CD4-positive, alpha-beta T cell treated with Interferon alpha-2 for 1 hour (primary cell): ENCODE results near the gene CPA2.

Source experiments
- DNase-seq, 2 donors: peaks; one replicate each; pipeline ENCODE4 v3.0.0-alpha.2; 2020 to 2022

CPA2 gene

DNA sequence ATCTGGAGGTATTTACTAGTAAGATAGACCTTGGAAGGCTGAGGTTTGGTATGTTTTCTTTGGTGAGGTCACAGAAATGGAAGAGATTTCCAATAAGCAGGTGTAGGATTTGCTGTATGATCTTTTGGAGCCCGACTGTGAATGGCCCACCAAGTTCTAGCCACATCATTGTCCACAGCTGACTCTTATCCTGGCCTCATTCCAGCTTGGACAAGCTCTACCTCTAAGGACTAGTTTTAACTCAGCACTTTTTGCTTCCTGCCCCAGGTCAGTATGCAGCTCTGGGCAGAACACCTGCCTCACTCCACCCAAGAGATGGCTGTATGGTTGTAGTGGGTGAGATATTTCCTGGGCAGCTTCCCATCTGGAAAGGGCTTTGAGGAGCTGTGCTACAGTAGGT lies 20.2 kb downstream of the CPA2 start:
- no peak for DNase-seq

DNA sequence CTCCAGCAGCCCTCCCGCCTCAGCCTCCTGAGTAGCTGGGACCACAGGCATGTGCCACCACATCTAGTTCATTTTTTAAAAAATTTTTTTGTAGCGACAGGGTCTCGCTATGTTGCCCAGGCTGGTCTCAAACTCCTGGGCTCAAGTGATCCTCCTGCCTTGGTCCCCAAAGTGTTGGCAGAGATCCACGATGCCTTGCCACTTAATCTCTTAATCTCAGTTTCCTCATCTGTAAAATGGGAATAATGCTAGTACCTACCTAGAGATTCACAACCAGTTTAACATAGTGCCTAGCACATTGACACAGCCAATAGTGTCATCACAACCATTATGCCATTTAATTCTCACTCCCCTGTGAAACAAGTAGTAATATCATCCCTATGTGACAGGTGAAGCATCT lies 21.5 kb downstream of the CPA2 start:
- no peak for DNase-seq

DNA sequence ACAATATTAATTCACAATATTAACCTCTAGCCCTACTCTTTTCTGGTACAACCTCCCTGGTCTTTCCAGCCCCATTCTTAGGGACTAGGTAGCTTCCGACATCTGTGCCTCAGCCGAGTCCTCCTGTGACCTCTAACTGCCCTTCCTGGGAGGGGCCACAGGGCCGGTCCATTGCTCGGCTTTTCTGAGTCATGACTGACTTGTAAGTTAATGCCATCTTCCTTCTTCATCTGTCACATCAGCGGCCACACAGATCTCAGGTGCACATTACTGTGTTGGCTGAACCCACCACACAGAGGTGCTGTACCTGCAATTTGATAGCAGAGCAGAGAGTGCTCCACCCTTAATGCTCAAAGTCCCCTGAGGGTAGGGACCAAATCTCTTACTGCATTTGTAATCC lies 22.2 kb downstream of the CPA2 start:
- no peak for DNase-seq

DNA sequence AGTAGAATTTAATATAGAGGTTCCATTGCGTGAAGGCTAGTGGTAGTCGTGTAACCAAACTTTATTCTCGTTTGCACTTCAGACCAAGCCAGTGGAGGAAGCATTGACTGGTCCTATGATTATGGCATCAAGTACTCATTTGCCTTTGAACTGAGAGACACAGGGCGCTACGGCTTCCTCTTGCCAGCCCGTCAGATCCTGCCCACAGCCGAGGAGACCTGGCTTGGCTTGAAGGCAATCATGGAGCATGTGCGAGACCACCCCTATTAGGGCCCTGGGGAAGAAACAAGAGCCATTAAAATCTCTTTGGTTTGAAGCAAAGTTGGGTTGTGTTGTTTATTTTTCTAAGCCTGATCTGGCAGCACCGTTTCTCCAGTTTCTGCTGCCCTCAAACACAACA lies 22.8 kb downstream of the CPA2 start:
- DNase-seq: no peak

DNA sequence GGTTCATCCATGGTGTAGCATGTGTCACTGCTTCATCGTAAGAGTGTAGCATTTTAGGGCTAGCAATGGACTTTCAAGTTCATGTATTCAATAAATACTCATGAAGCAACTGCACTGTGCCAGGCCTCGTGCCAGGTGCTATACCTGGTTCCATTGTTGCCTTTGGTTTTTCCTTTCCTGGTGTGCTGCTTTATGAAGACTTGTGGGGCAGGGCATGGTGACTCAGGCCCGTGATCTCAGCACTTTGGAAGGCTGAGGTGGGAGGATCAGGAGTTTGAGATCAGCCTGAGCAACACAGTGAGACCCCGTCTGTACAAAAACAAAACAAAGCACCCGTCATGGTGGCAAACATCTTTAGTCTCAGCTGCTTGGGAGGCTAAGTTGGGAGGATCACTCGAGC lies 24.1 kb downstream of the CPA2 start:
- no peak for DNase-seq

DNA sequence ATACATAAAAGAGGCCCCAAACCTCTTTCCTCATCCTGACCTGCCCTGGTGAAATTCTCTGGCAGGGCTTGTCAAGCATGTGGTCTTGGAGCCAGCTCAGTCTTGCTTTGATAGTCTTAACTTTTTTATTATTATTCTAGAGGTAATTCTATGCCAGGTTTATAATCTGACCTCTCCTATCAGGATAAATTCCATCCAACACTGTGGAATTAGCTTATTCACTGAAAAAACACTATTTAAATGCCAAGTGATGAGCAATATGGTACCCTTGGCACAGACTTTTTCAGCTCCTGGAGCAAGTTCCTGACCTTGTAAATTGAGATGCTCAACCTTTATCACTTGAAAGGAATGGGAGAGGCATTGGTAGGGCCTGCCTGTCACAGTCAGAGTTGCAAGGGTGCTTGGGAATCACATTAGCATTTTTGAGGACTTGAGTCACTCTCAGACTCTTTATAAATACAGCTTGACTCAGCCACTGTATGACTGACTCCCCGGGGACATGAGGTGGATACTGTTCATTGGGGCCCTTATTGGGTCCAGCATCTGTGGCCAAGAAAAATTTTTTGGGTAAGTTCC lies 26.1 kb downstream of the CPA2 start, which contains the start of gene CPA4:
Gene CPA4 (plus strand): TSS at position 480 of the 576 bp plus-strand sequence. CDS start 20 bp downstream, at position 500.
- DNase-seq: no peak

DNA sequence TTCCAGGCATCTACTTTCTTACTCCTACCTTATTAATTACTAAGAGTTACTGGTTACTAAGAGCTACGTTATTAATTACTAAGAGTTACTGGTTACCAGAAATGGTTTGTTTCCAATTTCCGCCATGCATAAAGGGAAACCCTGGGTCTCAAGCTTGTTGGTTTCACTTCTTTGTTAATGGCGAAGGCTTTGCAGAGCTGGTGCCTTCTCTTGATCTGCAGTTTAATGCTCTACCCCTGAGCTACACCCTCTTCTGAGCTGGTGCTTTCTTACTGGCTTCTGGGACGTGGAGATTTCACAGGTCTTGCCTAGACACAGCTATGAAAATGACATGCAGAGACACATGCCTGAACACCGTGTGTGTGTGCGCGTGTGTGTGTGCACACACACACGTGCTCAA lies 26.9 kb downstream of the CPA2 start:
- DNase-seq: no peak

DNA sequence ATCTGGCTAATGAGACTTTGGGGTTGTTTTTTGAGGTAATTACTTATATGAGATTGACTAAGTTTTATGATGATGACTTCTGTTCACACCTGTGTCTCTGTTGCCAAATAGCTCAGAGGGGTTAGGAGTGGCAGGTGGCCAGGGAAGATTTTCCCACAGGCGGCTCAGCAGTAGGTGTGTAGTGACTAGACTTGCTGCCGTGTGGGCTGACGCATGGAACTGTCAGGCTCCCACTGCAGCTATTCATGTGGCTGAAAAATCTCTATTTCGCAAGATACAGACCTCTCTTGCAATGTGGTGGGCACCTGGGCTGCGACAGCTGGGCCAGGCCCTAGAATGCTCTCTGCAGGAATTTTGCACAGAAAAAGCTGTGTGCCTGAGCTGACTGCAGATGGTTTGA lies 27.7 kb downstream of the CPA2 start:
- no peak for DNase-seq

DNA sequence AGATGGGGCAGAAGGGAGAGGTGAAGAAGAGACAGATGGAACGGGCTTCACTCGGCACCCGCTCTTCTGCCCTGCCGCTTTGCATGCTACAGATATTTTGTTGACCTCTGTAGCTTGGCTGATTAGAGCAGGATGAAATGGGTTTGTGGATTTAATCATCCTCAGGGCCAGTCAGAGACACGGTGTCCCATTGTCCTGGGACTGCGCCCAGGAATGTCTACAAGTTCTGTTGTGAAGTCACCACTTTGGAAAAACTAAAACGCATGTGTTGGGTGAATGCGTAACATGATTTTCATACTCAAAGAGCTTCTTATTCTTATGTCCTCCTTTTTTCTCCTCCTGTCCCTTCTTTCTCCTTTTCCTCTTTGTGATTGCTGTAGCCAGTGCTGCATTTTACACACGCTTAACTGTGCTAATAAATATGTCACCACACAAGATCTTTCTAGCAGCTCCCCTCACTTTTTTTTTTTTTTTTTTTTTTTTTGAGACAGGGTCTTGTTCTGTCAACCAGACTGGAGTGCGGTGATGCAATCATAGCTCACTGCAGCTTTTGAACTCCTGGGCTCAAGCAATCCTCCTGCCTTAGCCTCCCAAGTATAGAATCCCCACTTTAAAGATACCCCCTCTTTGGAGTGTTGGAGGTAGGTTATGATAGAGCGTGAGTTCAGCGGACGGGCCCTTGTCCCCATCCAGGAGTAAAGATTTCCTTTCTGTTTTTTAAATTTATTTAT lies 29.7 kb downstream of the CPA2 start:
- DNase-seq: no peak

DNA sequence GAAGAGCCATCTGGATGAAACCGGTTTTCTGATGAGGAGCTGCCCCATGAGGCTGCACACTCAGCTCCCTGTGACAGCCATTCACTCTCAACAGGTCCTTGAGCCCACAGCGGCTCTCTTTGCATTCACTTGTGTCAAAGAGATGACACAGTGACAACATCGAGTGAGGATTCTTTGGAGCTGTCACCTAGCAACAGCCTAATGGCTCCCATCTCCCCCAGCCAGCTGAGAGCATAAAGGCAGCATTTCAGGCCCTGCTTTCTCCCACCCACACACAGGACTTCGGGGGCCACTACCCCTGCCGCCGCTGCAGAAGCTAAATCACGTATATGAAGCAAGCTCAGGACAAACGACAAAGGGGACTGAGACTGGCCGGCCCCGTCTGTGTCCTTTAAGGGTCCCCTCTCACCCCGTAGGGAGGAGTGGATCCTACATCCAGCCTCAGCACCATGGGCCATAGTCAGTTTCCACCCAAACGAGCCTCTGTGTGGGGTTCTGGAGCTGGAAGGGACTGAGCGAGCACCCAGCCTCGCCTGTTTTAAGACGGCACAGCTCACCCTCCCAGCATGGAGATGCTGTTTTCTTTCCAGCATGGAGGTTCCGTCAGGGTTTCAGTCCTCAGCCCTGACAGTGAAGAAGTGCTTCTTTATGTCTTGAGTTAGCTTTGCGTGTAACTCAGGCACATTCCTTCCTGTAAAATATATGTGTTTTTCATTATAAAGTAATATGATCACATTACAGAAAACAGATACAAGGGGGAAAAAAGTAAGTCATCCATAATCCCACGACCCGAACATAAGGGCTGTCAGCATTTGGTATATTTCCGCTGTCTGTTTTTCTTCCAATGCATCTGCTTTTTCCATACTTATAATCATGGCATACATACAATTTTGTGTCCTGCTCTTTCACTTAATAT lies 31.2 kb downstream of the CPA2 start:
- DNase-seq: no peak

DNA sequence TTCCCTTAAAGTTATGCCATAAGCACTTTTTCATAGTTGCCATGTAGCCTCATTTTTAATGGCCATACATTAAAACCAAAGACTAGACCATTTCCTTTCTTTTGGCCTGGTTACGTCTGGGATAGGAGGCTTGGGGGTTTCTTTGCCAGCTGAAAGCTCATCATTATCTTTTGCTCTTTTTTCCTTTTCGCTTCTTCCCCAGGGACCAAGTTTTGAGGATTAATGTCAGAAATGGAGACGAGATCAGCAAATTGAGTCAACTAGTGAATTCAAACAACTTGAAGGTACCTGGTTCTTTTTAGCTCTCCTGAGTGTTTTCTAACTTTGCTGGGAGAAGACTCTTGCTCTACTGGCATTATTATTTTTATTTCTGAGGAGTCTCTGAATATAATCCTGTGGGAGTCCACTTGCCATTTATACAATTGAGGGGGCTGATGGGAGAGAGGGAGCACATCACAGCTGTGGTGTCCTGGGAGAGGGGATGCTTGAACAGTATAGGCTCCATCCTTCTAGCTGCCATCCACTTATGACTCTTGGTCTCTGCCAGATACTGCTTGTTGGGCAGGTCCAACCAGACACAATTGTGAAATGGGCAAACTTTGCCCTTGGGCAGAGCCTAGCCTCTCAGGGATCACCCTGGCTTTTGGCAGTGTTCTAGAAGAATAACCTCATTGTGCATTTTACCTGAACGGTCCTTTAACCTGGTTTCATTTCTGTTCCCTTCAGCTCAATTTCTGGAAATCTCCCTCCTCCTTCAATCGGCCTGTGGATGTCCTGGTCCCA lies 32.1 kb downstream of the CPA2 start:
- DNase-seq: no peak

DNA sequence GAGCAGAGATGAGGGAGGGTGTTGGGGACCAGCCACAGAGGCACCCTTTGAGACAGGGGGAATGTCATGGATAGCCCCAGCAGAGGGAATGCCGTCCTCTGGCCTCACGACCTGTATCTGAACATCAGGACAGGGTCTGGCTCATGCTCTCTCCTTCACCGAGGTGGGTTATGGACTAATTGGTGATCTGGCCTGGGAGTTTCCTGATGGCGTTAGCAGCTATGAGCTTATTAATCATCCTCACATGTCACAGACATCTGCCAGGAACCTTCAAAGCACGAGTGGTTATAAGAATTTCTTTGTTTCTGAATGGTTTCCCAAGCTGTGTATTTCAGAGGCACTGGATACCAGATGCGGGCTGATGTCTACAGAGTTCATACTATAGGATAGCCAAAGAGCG lies 33.2 kb downstream of the CPA2 start:
- no peak for DNase-seq

DNA sequence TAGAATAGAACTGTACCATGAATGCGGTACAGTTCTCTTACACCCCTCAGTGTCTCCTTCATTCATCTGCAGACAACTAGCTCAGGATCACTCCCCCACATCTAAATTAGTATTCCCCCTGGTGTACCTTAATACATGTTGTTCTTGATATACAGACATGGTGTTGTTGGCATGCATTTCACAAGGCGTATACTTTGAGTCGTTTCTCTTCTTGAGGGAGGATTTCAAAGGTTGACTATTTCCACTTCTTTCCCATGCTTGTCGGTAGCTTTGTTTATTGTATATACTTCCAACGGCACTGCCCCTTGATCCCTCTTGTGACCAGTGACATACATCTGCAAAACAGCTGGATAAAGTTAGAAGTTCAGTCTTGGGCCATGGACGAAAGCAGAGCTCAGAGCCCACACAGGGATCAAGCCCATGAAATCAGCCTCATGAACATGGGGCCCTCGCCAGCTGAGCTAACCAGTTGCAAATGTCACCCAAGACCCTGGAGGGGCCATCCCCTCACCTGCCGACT lies 34.9 kb downstream of the CPA2 start:
- no peak for DNase-seq

DNA sequence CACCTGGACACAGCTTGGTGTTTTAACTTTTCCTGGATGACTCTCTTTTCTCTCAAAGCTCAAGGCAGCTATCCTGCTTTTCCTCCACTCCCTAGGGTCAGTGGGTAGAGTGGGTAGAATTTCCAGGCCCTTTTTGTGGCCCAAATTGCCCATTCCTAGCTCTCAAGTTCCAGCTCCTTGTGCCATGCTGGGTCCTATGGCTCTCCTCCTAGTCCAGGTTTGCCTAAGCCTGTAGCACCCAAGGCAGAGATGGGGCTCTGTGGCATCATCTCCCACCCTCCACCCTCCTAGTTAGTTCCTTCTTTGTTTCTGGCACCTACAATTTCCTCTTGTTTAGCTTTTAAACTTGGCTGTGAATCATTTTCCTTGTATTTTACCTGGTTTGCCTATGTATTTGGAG lies 36.0 kb downstream of the CPA2 start:
- DNase-seq: no peak

DNA sequence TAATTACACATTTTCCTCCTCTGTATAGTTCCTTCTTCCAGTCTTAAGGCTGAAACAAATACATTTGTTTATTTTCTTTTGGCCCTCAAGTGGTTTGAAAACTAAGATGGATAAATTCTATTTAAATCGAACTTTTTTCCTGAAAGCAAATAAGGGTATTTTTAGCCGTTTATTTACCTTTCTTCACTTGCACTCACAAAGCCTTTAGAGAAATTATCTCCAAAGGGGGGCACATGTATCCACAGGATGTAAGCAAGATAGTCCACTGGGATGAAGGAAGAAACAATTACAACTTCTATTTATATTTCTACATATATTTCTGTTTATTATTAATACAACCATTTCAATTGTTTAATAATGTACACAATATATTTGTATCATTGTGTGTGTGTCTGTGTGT lies 36.5 kb downstream of the CPA2 start:
- no peak for DNase-seq

DNA sequence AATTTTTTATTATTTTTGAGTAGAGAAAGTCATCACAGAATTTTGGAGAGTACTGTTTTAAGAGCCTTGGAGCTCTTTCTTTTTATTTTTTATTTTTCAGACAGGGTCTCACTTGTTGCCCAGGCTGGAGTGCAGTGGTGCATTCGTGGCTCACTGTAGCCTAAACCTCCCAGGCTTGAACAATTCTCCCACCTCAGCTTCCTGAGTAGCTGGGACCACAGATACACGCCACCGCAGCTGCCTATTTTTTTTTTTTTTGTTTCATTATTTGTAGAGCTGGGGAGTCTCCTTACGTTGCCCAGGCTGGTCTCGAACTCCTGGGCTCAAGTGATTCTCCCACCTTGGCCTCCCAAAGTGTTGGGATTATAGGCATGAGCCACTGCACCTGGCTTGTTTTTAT lies 36.9 kb downstream of the CPA2 start:
- no peak for DNase-seq

DNA sequence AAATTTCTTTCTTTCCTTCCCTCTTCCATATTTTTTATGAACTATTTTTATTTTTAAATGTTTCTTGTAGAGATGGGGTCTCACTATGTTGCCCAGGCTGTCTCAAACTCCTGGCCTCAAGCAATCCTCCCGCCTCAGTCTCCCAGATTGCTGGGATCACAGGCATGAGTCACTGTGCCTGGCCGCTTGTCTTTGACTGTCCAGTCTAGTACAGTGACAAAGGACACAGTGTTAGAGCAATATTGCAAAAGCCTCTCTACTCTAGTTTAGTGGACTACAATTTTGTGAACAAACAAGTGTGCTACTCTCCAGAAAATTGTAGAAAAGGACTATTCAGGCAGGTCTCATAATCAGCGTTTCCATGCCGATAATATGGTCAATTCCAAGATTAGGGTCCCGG lies 37.3 kb downstream of the CPA2 start:
- no peak for DNase-seq

DNA sequence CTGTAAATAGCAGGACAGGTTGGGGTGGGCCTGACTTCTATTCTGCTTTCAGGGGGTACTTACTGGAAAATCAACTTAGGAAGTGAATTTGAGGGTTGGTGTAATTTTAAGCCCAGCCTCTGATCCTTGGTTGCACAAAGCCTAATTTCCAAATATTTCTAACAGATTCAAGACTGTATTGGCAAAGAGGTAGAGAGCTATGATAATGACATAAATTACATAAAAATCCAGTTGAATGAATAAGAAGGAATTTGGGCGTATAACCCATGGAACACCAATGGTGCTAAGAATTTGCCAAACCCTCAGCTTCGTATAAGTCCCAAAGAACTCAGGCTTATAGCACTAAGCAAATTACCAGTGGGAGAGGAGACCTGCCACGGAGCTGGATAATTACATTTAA lies 38.2 kb downstream of the CPA2 start:
- no peak for DNase-seq

DNA sequence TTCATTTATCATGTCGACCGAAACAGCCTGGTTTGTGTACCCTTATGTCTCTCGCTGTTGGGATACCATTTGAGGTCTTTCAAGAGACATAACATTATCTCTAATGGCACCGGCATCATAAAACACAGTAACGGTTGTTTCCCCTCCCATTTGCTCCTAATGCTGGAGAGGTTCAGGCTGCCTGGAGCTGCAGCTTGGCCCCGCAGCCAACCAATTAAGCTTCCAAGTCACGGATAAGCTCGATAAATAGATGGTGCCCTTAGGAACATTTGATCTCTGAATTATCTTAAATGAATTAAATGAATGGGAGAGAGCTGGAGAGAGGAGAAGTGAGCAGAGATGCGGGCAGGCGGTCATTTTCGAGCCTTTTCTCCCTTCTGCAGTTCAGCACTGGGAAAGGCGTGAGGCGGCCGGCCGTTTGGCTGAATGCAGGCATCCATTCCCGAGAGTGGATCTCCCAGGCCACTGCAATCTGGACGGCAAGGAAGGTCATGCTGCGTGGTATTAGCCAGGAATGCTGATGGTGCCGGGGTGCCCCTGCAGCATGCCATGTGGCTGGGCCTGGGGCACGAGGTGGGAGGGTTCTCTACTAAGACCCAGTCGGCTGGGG lies 38.9 kb downstream of the CPA2 start:
- no peak for DNase-seq

DNA sequence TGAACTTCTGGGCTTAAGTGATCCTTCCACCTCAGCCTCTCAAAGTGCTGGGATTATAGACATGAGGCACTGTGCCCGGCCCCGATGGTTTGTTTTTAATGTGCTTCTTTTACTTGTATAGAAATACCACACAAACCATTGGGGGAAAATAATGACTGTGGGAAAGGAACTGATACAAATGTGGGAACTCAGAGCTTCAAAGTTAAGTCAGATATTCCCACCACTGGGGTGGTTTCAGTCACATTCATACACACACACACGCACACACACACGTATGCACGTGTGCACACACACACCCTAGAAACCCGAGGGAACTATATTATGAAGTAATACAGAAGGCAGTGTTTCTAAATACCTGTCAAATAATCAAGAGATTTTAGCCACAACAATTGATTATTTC lies 43.3 kb downstream of the CPA2 start:
- DNase-seq: no peak

DNA sequence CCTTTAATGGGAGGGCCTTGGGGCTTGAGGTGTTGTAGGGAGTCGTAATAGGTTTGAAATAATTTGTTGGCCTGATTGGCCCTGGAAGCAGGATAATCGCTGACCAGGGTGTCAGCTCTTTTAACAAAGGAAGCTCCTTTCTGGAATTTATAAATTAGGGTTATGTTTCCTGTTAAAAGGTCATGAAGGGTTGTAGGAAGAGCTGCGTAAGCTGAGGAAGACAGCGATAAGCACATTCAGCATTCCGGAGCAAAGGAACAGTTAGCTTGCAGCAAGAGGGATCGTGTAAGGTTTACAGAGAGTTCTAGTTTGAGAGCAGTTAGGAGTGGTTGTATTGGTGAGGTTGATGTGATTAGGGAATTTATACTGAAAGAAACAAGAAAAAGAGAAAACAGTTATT lies 47.6 kb downstream of the CPA2 start:
- DNase-seq: no peak

DNA sequence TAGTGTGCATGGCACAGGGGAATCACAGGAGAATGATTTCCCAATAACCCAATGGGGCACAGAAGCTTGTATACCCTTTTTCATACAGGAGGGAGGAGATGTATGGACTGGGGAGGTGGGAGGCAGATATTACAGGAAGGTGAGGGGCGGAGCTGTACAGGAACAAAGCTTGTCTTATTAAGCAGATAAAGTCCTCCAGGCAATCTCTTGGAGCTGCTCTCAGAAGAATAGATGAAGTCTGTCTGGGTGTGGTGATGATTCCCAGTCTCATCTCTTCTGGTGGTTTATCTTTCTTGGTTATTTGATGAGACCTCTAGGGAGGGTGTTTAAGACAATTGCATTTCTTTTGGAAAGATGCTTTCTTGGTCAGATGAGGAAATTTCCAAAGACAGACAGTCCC lies 52.9 kb downstream of the CPA2 start:
- DNase-seq: no peak
